GOT3 (cell line): ENCODE data around the gene SH3RF3.

Source experiments
- DNase-seq: peaks from one replicate; lab custom pipeline; 2025; ENCODE audit warnings: mixed read lengths; lab: John Stamatoyannopoulos, UW

The SH3RF3 gene

DNA sequence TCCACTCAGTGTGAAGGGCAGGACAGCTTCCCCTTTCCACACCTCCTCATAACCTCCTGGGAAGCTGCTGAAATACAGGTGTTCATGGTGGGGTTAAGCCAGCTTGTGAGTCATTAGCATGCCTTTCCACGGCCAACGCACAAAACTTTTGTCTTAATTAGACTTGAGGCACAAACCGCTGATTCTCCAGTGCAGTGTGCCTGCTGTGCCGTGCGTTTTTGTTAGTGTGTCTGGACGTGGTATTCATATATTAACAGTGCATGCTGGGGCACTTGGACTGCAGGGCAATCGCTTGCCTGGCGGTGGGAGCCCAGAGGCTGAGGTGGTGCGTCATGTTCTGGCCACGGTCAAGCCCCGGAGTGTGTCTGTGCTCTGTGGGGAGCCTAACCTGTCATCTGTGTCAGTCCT is 156.2 kb downstream of the SH3RF3 start:
- no peak for DNase-seq

DNA sequence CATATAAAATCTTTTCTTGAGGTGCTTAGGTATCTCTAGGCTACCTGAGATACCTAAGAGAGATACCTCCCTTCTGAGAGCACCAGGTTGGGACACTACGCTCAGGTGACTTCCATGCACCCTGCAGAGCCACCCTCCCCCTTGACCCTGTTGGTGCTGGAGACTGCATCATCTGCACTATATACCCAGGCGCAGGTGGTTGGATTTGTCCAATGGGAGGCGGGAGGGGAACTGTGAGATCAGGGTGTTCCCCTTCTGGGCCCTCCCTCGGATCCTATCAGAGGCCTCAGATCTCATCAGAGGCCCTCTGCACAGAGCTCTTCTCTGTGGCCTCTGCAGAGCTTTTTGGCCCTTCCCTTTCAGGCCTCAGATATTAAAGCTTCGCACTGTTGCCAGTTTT is 158.4 kb downstream of the SH3RF3 start:
- no peak for DNase-seq

DNA sequence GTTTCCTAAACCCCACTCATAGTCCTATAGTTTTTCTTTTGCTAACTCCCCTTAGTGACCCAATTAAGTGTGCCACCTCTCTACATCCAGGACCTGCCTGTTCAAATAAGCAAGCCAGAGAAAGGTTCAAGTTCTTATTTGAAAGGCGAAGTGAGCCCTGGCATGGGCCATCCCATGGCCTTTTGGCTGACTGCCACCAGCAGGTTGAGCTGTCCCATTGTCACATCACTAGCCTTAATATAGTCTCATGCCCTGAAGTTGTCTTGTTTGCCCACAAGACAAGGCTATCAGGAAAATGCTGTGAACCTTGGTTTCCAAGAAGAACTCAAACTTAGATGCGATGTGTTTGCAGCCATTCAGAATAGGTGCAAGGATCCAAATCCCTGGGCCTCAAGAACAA is 158.8 kb downstream of the SH3RF3 start:
- DNase-seq, result no peak

DNA sequence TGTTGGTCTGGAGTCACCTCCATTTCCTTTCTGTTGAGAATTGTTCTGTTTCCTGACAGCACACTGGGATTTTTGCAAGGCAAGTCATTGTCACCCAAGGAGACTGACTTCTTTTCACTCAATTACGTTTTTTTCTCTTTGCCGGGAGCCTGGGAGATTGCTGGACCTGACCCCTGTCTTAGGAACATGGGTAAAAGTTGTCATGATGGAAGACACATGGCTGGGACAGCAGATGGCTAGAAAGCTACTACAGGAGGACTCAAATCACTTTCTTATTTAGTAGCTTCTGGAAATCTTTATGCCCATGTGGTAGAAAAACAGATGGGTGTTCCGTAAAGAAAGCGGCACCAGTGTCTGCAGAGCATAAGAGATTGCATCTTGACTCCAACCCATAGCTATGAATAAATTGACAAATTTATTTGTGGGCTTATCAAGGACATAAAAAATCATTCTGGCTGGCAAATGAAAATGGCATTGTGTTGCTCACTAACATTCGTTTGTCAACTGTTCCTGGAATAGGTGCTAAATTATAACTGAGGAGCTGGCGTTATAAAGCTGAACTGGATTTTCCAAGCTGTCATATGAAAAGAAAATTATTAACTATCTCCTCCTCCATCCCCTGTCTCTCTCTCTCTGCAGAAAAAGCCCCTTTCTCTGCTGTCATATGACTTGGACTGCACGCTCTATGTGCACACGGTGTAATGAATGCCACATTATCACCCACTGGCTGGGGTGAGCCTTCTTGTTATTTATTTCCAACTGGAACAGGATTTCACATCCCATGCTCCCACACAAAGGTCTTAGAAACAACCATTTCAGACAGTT is 159.8 kb downstream of the SH3RF3 start:
- DNase-seq, result no peak

DNA sequence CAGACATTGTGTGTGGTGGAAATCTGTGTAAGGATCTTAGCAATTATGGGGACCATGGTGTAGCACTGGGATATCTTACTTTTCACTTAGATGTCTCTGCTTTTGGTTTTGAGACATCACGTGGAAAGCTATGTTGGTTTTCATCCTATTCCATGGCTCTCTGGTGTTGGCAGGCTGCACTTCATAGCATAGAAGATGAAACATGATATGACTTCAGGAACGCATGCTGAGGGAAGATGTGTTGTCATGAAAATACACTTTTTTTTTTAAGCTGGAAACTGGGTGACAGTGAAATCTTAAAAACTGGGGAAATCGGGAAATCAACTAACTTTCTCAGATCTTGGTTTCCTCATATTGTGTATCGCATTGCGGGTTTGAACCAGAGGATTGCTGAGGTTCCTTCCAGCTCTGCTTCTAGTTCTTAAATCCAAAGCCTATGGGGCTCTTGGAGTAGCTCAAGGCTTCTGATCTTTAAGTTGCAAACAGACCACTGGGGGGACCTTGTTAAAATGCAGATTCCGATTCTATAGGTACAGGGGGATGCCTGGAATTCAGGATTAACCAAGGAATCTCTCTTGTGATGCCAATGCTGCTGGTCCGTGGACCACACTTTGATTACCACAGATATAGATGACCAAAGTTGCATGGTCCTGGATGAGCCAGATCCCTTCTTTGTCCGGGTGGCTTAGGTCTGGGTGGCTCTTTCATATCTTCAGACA is 160.7 kb downstream of the SH3RF3 start:
- DNase-seq, result no peak

DNA sequence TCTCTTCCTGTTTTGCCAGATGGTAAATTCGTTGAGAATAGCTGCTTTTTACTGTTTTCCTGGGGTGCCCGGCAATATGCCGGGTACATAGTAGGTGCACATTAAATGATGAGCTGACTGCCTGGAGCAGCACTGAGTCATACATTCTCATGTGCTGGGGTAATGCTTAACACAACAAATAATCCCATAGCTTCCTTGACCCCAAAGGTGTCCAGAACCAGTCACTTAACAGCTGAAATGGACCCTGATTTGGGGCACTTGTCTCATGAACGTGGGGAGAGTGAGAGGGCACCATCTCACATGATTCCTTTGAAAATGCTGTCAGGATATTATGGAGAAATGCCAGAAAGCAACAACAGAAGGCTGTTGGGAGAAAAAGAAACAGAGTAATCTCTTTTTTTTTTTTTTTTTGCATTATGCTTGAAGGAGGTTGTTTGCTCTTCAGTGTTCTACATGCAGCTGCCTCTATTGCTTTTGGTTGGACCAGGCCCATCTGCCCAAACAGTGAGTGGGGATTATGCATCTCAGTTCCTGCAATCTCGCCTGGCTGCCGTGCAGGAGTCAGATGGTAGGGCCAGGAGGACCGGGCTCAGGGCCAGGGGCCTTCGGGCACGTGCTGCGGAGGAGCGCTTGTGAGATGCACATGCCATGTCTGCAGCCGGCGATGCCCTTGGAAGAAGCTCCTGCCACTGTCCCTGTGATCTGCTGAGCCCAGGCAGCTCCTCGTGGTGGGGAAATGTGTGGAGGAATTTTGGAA is 162.1 kb downstream of the SH3RF3 start:
- DNase-seq, result no peak

DNA sequence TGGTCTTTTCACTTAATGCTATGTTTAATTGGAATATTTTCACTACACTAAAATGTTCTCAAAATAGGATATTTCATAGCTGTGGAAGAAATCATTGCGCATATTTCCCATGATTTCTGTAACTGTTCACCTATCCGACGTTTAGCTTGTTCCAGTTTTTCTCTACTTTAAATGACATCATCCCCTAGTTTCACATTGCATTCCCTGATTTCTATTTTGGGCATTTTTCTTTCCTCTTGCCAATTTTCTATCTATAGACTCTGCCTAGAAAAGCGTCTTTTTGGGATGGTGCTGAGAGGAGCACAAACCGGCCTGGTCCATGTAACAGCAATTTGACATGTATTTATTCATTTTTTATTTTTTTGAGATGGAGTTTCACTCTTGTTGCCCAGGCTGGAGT is 163.4 kb downstream of the SH3RF3 start:
- DNase-seq, result no peak

DNA sequence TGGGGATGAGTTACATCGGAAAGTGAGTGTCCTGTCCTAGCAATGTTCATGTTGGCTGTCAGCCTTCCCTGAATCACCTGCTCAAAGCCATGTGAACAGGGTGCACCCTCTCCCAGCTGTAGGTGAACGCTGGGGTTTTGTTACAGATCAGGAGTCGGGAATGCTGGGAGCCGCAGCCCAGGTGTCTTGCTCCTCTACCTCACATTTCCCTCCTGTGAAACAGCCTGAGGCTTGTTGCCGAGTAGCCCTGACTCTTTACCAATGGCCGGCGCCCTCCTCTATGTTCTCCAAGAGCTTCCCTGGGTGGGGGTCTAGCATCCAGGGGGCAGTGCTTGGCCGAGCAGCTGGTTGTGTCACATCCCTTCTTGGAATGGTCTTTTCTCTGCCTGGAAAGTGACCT is 164.7 kb downstream of the SH3RF3 start:
- DNase-seq, result no peak

DNA sequence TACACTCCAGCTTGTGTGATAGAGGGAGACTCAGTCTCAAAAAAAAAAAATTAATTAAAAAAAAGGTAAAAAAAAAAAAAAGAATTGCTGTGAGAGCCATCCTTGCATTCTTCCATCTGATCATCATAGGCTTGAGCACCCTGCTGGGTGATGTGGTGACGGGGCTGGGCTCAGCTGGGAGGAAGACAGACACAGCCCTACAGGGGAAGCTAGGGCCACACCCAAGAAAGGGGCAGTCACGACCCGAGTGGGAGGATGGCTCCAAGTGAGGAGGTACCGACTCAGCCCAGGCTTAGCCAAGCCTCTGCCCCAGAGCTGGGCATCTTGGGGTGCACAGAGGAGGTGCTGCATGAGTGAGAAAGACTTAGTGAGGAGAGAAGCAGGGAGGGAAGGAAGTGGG is 165.5 kb downstream of the SH3RF3 start:
- no peak for DNase-seq

DNA sequence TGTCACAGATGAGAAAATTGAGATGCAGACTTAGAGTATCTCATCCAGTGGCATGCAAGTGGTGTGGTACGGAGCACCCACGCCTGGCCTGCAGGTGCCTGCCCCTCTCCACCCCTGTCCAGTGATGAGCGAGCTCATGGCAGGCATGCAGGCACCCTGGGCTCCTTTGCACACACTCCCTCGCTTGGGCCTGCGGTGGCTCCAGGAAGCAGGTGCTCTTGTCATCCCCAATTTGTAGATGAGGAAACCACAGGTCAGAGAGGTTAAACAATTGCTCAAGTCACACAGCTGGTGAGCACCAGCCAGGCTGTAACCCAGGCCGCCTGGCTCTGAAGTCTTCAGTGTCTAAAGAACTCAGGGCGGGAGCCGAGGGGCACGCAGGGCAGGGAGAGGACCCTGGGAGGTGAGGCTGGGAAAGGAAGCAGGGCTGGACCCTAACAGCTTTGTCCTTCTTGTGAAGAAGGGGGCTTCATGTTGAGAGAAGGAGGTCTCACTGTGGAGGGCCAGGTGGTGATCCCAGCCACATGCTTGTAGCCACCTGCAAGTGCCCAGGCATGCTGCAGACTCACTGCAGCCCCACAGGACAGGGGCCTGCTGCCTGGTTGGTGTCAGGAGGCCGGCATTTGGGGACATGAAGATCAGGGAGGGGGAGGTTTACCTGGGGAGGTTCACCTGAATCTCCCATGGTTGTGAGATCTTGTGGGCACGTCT is 166.2 kb downstream of the SH3RF3 start:
- DNase-seq, result no peak

DNA sequence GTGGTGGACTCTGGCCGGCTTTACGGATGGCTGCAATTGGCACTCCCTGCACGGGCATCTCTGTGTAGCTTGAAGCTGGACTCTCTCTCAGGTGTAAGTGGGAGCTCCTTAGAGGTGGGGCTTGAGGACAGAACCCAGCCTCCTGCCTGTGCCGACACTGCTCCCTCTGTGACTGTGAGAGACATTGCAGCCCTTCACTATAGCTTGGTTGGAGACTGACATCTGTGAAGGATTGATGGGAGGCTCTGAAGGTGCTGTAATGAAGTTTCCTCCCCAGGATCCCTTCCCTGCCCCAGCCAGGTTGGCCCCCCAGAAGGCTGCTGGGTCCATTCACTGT is 166.7 kb downstream of the SH3RF3 start:
- no peak for DNase-seq

DNA sequence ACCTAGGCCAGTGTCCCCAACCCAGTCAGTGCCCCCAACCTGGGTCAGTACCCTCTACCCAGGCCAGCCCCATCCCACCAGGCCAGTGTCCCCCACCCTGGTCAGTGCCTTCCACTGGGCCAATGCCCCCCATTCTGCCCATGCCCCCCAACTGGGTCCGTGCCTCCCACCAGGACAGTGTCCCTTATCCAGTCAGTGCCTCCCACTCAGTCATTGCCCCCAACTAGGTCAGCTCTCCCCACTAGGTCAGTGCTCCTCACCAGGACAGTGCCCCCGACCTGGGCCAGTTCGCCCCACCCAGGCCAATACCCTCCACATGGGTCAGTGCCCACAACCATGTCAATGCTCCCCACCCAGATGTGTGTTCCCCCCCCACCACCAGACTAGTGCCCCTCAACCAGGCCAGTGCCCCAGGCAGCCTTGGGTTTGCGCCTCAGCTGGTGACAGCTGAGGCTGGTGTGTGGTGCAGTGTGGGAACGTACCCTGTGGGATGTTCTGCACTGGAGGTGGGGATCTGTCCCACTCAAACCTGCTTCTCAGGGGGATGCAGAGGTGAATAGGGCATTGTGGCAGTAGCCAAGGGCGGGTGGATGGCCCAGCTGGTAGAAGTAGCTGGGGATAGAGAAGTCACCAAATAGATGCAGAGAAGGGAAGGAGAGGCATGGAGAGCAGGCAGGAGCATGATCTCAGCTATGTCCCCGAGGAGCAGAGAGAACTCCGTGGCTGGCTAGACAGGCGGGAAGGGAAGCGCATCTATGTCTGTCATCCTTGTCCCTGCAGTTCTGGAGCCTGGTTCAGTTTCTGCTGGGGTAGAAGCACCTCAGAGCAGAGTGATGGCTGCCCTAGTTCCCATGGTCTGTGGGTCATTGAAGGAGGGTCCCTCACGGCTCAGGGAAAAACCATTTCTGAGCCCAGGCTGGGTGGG is 168.8 kb downstream of the SH3RF3 start:
- DNase-seq, result no peak

DNA sequence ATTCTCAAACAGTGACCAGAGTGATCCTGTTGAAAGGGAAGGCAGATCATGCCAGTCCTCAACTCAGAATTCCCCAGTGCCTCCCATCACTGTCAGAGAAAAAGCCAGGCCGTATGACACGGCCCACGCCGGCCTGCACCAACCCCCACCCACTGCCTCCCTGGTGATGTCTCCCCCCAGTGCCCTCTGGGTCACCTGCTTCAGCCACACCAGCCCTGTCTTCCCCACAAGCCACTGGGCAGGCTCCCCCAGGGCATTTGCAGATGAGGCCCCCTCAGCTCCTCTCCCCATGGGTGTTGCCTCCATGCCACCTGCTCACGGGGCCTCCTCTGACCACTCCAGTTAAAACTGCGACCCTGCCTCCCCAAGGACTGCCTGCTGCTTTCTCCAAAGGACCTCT is 169.8 kb downstream of the SH3RF3 start:
- DNase-seq, result no peak

DNA sequence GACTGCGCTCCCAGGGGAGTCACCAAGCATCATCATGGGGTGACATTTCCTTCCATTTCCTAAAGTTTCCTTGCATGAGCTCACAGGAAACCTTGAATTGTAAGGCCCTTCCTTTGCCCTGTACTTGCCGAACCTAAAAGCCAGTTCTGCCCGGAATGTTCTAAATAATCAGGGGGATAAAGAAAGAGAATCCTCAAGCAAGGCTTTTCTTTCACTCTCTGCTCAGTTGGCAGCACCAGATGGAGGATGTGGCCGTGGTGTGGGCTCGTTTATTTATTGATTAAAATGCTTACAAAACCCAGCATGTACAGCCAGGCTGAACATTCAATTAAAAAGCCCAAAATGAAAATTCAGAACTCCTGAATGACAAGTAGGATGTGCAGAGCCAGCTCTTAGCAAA is 170.5 kb downstream of the SH3RF3 start:
- no peak for DNase-seq

DNA sequence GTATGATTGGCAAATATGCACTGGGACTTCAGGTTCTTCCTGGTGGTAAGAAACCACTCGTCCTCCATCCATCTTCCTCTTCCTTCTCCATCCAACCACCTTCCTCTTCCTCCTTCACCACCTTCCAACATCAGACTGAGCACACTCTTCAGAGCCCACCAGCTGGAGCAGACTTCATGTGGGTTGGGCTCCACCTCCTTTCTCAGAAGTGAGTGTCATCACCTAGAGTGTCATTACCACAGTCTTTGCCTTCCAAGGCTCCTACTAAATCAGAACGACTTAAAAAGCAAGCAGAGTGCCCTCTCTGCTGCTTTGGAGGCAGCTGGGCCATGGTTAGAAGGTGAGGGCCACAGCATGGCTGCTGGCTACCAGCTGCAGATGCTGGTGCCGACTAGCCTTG is 171.6 kb downstream of the SH3RF3 start:
- no peak for DNase-seq

DNA sequence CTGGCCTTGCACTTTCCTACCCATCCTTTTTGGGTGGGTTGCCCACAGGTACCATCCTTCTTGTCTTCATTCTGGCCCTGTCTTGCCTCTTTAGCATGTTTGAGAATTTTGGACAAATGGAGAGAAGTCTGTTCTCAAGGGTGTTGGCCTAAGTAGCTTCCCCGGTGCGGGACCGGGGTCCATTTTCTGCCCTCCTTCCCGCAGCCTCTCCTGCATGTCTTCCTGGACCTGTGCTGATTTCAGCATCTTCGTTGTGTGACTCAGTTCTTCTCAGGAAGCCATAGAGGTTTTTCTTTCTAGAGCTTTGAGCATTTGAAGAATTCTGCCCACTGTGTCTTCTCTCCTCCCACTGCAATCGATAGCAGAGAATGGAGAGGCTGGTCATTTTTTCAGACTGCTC is 172.7 kb downstream of the SH3RF3 start:
- no peak for DNase-seq

DNA sequence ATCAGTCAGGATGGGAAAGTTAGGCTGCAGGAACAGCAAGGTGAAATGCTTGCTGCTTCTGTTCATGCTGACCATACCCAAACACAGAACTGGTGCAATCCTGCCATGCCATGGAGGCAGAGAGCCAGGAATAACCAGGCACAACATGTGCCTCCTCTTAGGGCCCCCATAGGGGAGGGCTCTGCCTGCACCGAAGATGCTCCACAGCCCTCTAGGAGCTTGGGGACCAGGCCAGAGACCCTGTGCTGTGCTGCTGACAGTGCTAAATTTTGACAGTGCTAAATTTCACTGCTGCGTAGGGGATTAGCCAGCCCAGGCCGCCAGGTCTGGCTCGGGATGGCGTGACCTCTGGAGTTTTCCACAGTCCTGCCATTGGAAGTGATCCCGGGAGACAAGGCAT is 173.3 kb downstream of the SH3RF3 start:
- DNase-seq, result no peak

DNA sequence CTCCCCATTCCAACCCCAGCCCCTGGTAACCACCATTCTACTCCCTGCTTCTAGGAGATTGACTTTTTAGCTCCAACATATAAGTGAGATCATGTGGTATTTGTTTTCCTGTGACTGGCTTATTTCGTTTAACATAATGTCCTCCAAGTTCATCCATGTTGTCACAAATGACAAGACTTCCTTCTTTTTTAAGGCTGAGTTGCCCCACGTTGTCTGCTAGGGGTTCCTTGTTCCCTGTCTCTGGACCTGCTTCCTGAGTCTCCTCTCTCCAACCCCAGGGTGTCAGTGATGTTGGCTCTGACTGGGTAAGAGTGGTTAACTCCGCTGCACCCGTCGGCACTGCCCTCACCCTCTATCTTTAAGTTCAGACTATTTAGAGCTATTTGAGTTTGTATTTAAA is 175.2 kb downstream of the SH3RF3 start:
- DNase-seq, result no peak

DNA sequence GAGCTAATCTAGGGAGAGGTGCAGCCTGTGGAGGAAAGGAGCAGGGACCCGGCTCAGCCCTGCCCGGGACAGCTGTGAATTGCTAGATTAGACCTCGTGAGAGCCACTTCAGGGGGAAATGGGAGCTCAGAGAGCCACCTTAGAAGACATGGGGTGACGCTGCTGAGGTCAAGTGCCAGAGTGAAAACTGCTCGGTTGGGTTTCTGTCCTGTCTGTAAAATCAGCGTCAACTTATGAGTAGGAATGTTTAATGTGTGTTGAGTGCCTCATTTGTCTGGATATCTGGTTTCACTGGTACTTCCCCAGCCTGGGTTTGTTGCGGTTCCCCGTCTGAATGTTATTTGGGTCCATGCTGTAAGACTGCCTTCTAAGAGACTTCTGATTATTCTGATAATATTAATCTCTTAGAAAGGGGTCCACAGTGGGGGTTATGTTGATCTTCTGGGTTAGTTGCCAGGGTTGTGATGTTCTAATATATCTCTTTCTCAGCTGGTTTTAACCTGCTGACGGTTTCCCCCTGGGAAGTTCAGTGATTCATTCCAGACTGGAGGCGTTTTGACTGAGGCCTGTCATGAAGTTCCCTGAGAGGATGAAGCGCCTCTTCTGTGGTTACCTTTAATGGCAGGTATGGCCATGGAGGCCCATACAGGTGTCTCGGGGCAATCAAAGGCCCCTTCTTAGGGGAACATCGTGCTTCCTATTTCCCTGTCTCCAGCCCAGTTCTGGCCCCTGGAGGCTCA is 175.9 kb downstream of the SH3RF3 start:
- DNase-seq, result no peak

DNA sequence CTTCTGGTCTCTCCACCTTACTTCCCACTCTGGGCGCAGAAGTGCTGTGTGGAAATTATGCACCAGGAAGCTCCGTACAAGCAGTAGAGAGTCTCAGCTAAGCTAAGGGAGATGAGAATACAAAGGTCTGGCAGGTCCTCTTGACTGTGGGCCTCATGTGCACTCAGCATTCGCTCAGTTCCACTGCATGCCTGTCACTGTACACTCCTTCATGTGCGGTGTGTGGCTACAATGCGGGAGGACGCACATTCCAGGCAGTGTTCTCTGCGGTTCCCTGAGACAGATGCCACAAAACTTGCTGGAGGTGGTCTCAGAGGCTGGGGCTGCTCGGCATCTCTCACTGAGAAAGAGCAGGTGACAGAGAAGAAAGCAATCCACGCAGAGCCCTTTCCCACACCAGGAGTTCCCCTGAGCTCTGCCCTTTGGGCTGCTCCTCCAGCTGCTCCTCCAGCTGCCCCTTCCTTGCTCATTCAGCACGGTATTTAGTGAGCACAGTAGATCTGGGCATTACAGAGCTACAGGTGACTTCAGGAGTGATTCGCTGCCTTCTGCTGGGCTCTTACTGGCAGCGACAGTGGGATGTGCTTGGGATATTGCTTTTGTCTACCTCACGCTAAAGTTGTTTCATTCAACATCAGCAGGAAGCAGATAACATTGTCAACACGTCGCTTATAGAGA is 176.6 kb downstream of the SH3RF3 start:
- no peak for DNase-seq
